NT2/D1 (cell line): Measurements from ENCODE around the gene DOLPP1.
"Not testable (repeated sequence)": the region's sequence is repeated elsewhere in the genome, so short reads cannot be mapped to it uniquely, and the experiment has no call there.

ENCODE experiments used
- SUZ12 ChIP-seq: IDR thresholded peaks from 2 replicates; pipeline ENCODE4 v1.6.1; 2011; ENCODE audit not compliant: insufficient read length, insufficient read depth; ENCODE audit errors: extremely low read depth
- YY1 ChIP-seq: IDR thresholded peaks from 2 replicates; pipeline ENCODE4 v1.6.1; 2011; ENCODE audit not compliant: insufficient read length, insufficient read depth

- TF ChIP-seq SUZ12, YY1: not testable (repeated sequence)
Observed at GRCh38 chr9:129122976-129123375, 42.1 kb downstream of the DOLPP1 start.
